SK-N-SH (cell line): ENCODE data around the gene PERCC1. TPM values are rescaled to one million over a fixed set of nuclear protein-coding genes. Genes with fewer than 3 reads are reported as not detected.

Experiments
- CTCF ChIA-PET: fragments of 300-600, 350-600 bp; formaldehyde crosslinking; extraction: SDS; loops from one replicate; lab custom pipeline; 2021; lab: Yijun Ruan, JAX
- POLR2A ChIA-PET: fragments of 350-600 bp; sonication (Branson Sonifier 250); formaldehyde crosslinking; extraction: SDS; loops from one replicate; lab custom pipeline; 2020; ENCODE audit warnings: antibody characterized with exemption, inconsistent platforms; lab: Yijun Ruan, JAX
- DNase-seq: peaks from one replicate; pipeline ENCODE4 v3.0.0; 2012
- H2AFZ ChIP-seq: fragments of 200-600 bp; sonication (generic); 2 replicates; pipeline ENCODE4 v1.8.1; 2016; ENCODE audit warnings: antibody characterized with exemption, mild to moderate bottlenecking, low read depth
- H3F3A ChIP-seq: fragments of 200-600 bp; sonication (generic); replicated peaks from 2 replicates; pipeline ENCODE3; 2016; ENCODE audit warnings: antibody characterized with exemption, mild to moderate bottlenecking; ENCODE audit not compliant: insufficient read depth
- H3K27ac ChIP-seq, 2 experiments: fragments of 200-500 bp in 1 of 2; fragments of 200-600 bp in 1 of 2; sonication (Bioruptor generic) in 1 of 2; sonication (generic), shearing (Covaris generic) in 1 of 2; 2 replicates each; pipeline versions ENCODE4 v1.5.1 to v1.6.1; 2014 to 2016; ENCODE audit warnings: low read depth in 2 of 2, inconsistent platforms in 1 of 2, low read length in 1 of 2, mild to moderate bottlenecking in 1 of 2, mixed read lengths in 1 of 2
- H3K27me3 ChIP-seq: fragments of 200-600 bp; sonication (generic), shearing (Covaris generic); 2 replicates; pipeline ENCODE4 v1.6.1; 2016; ENCODE audit warnings: mixed run types; ENCODE audit not compliant: insufficient read depth
- H3K36me3 ChIP-seq, 2 experiments: fragments of 200-500 bp in 1 of 2; fragments of 200-600 bp in 1 of 2; sonication (Bioruptor generic) in 1 of 2; sonication (generic) in 1 of 2; replicated peaks in 1 of 2; 2 replicates each; pipeline versions ENCODE3 to v1.5.1; 2014 to 2016; ENCODE audit warnings: low read length in 1 of 2, mild to moderate bottlenecking in 1 of 2; ENCODE audit not compliant: insufficient read depth in 2 of 2, control insufficient read depth in 1 of 2
- H3K4me1 ChIP-seq, 2 experiments: fragments of 200-500 bp in 1 of 2; fragments of 200-600 bp in 1 of 2; sonication (Bioruptor generic) in 1 of 2; sonication (generic), shearing (Covaris generic) in 1 of 2; 2 replicates each; pipeline versions ENCODE4 v1.5.1 to v1.6.1; 2014 to 2016; ENCODE audit warnings: low read depth in 1 of 2, low read length in 1 of 2, mixed run types in 1 of 2; ENCODE audit not compliant: insufficient read depth in 2 of 2, control insufficient read depth in 1 of 2
- H3K4me2 ChIP-seq: fragments of 200-600 bp; sonication (generic), shearing (Covaris generic); 2 replicates; pipeline ENCODE4 v1.6.1; 2017; ENCODE audit warnings: mixed run types
- H3K4me3 ChIP-seq, 2 experiments: fragments of 200-500 bp in 1 of 2; fragments of 200-600 bp in 1 of 2; sonication (Bioruptor generic) in 1 of 2; sonication (generic), shearing (Covaris generic) in 1 of 2; 2 replicates each; pipeline versions ENCODE4 v1.5.1 to v1.8.1; 2014 to 2016; ENCODE audit warnings: low read depth in 2 of 2, inconsistent platforms in 1 of 2, low read length in 1 of 2, mild to moderate bottlenecking in 1 of 2, mixed read lengths in 1 of 2, moderate library complexity in 1 of 2
- H3K79me2 ChIP-seq: fragments of 200-600 bp; sonication (generic); 2 replicates; pipeline ENCODE4 v1.8.1; 2017; ENCODE audit warnings: mild to moderate bottlenecking; ENCODE audit not compliant: insufficient read depth
- H3K9ac ChIP-seq: fragments of 200-600 bp; sonication (generic); 2 replicates; pipeline ENCODE4 v1.6.1; 2017; ENCODE audit warnings: mixed run types
- H3K9me2 ChIP-seq: fragments of 200-600 bp; sonication (generic); 2 replicates; pipeline ENCODE4 v1.6.1; 2017; ENCODE audit warnings: mixed run types
- H3K9me3 ChIP-seq: fragments of 200-600 bp; sonication (generic); 2 replicates; pipeline ENCODE4 v1.6.1; 2017; ENCODE audit warnings: mixed run types, mild to moderate bottlenecking, moderate library complexity
- H4K20me1 ChIP-seq: fragments of 200-600 bp; sonication (generic); 2 replicates; pipeline ENCODE4 v1.6.1; 2017; ENCODE audit warnings: mild to moderate bottlenecking, mixed run types; ENCODE audit not compliant: insufficient read depth
- ELF1 ChIP-seq: IDR thresholded peaks from 2 replicates; pipeline ENCODE4 v1.4.0; 2012
- EP300 ChIP-seq, 2 experiments: IDR thresholded peaks; 2 replicates each; pipeline versions ENCODE4 v1.4.0 to v1.6.1; 2012; ENCODE audit warnings: borderline replicate concordance in 1 of 2, low read depth in 1 of 2, low read length in 1 of 2
- GATA2 ChIP-seq: sonication (generic); formaldehyde crosslinking; IDR thresholded peaks from 2 replicates; pipeline ENCODE4 v1.5.0; 2020; ENCODE audit warnings: mild to moderate bottlenecking, missing genetic modification reagents
- MAX ChIP-seq: IDR thresholded peaks from 2 replicates; pipeline ENCODE4 v1.4.0; 2012; ENCODE audit warnings: low read depth
- MEF2A ChIP-seq: IDR thresholded peaks from 2 replicates; pipeline ENCODE4 v1.4.0; 2012; ENCODE audit warnings: low read depth, borderline replicate concordance
- NRF1 ChIP-seq: IDR thresholded peaks from 2 replicates; pipeline ENCODE4 v1.6.1; 2012; ENCODE audit warnings: low read depth, mild to moderate bottlenecking, low read length
- POLR2AphosphoS5 ChIP-seq: IDR thresholded peaks from 2 replicates; pipeline ENCODE4 v1.6.1; 2012; ENCODE audit warnings: low read depth, low read length
- RCOR1 ChIP-seq: fragments of 150-350 bp; IDR thresholded peaks from 2 replicates; pipeline ENCODE4 v1.6.1; 2017; ENCODE audit warnings: antibody characterized with exemption, low read length
- RFX5 ChIP-seq: IDR thresholded peaks from 2 replicates; pipeline ENCODE4 v1.6.1; 2012; ENCODE audit warnings: mild to moderate bottlenecking, improper control_type of control experiment, low read length
- RXRA ChIP-seq: IDR thresholded peaks from 2 replicates; pipeline ENCODE4 v1.4.0; 2012; ENCODE audit warnings: low read depth, mild to moderate bottlenecking, borderline replicate concordance
- SIN3A ChIP-seq: IDR thresholded peaks from 2 replicates; pipeline ENCODE4 v1.6.1; 2012; ENCODE audit warnings: low read depth, mild to moderate bottlenecking, low read length, moderate library complexity, borderline replicate concordance
- SMC3 ChIP-seq: IDR thresholded peaks from 2 replicates; pipeline ENCODE4 v1.6.1; 2012; ENCODE audit warnings: low read depth, low read length, improper control_type of control experiment
- TAF1 ChIP-seq: IDR thresholded peaks from 2 replicates; pipeline ENCODE4 v1.6.1; 2012; ENCODE audit warnings: low read depth, mild to moderate bottlenecking, low read length, moderate library complexity, borderline replicate concordance
- TCF12 ChIP-seq: IDR thresholded peaks from 2 replicates; pipeline ENCODE4 v1.4.0; 2012
- TEAD4 ChIP-seq: IDR thresholded peaks from 2 replicates; pipeline ENCODE4 v1.4.0; 2012; ENCODE audit warnings: mild to moderate bottlenecking, borderline replicate concordance; ENCODE audit not compliant: insufficient read depth
- USF1 ChIP-seq: IDR thresholded peaks from 2 replicates; pipeline ENCODE4 v1.4.0; 2012; ENCODE audit warnings: low read depth, borderline replicate concordance
- ZBTB33 ChIP-seq: IDR thresholded peaks from 2 replicates; pipeline ENCODE4 v1.4.0; 2012; ENCODE audit warnings: low read depth, borderline replicate concordance
- WGBS: methylation state at CpG from one replicate; pipeline ENCODE4 v1.1.6; 2017; ENCODE audit warnings: low lambda C conversion rate; 5-methylcytosine and 5-hydroxymethylcytosine counted together
- polyA plus RNA-seq, 3 experiments: library from polyadenylated mRNA; depleted of rRNA; stranded (reverse); fragments of >200 nt; gene quantifications; 2 replicates each; pipeline ENCODE4 v1.2.3, GENCODE V29; 2012

PERCC1 gene
- polyA plus RNA-seq, 1 of the 3 experiments (the other 2 are of a cell fraction), result not detected

- Histone ChIP-seq H3K9me2 (no peaks in the 10 kb centered on the region), H3F3A (no peaks in the 10 kb centered on the region), H3K4me1 (no peaks in the 10 kb centered on the region), H3K4me3 (no peak overlapping the region), H3K36me3 (peaks cover 0 to 6% of the 10 kb centered on the region in 2 experiments), H3K79me2 (no peaks in the 10 kb centered on the region), H3K27ac (no peak overlapping the region)
- CTCF ChIA-PET, result interaction anchor here (0.6 kb wide), 1 partner anchor 74 kb away, joined by 3 read pairs; no protein-coding TSS in a partner anchor
- no peak for DNase-seq
- POLR2A ChIA-PET, result interaction anchor here (1.4 kb wide), 1 partner anchor 22 kb away, joined by 6 read pairs; the partner anchor contains the start of gene UQCC4
- TF ChIP-seq EP300 (IDR thresholded peaks at IDR 0.05; ENCODE audit: borderline replicate concordance in 1 of 2, low read depth in 1 of 2, low read length in 1 of 2) (no peak), SMC3 (no peak), ELF1 (no peak), TEAD4 (no peak), MAX (no peak), POLR2AphosphoS5 (no peak), RFX5 (no peak), RXRA (no peak), MEF2A (no peak), NRF1 (no peak), ZBTB33 (no peak), TAF1 (no peak), TCF12 (no peak), USF1 (no peak), SIN3A (no peak), RCOR1 (no peak), GATA2 (CRISPR knock-in tag) (no peak)
- TF ChIP-seq, all 33 proteins: peak for 0
- Histone ChIP-seq H3K27me3 (no peaks in the 10 kb centered on the region), H3K9ac (no peak overlapping the region), H2AFZ (no peak overlapping the region), H3K4me2 (no peak overlapping the region), H3K9me3 (no peaks in the 10 kb centered on the region), H4K20me1 (no peaks in the 10 kb centered on the region)
- 86% methylated on average over 30 of the region's 38 CpGs for WGBS
Measured at GRCh38 chr16:1443403-1443973, 12.6 kb downstream of the PERCC1 start.
